ENCODE measurements around the gene LDLRAP1. TPM values are rescaled to one million over a fixed set of nuclear protein-coding genes. Genes with fewer than 3 reads are reported as not detected.

The LDLRAP1 gene
- total and polyA plus RNA-seq, 2 donors (not counting 1 experiment from before 2014, with no cell fraction given): 7.3 to 21.0 TPM

DNA sequence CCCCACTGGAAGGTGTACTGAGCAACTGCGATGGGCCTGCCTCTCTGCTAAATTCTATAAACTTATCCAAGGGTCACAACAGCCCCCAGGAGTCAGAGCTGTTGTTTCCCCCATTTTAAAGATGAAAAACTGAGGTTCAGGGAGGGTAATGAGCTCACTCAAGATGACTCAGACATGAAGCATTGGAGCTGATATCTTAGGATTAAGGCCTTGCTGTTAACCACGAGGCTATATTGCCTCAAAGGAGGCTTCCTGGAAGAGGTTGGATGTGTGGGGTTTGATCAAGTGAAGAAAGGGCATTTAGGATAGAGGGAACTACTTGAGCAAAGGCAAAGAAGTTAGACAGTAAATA, 6.7 kb downstream of the LDLRAP1 start:
- Histone ChIP-seq H3K4me2 (ENCODE audit: extremely low read depth, insufficient read depth, low read length) (no peak overlapping the region), H3K79me2 (ENCODE audit: control insufficient read depth, insufficient read depth, low read length) (no peaks in the 10 kb centered on the region), H3K4me3 (replicated peaks in 1 of 4; ENCODE audit: control extremely low read depth in 1 of 4, insufficient read depth in 1 of 4, low read depth in 3 of 4, low read length in 4 of 4) (no peak overlapping the region), H3K9me3 (ENCODE audit: control insufficient read depth, insufficient read depth, low read depth, low read length) (no peaks in the 10 kb centered on the region), H3K4me1 (ENCODE audit: control insufficient read depth, extremely low read depth, insufficient read depth, low read length) (peaks cover 17% of the 10 kb centered on the region), H4K20me1 (ENCODE audit: control insufficient read depth, extremely low read depth, insufficient read depth, low read length) (no peaks in the 10 kb centered on the region), H3K27me3 (ENCODE audit: control insufficient read depth, insufficient read depth, low read length) (no peaks in the 10 kb centered on the region), H3K36me3 (ENCODE audit: control insufficient read depth, insufficient read depth, low read length) (no peaks in the 10 kb centered on the region), H3K9ac (ENCODE audit: insufficient read depth, low read length) (no peak overlapping the region), H2AFZ (ENCODE audit: low read length) (no peak overlapping the region), H3K27ac (ENCODE audit: insufficient read depth, low read length) (no peak overlapping the region)
- peak in 1 of 2 donors; percentile 58 for DNase-seq (ENCODE audit: low read depth in 2 of 2)
- TF ChIP-seq, protein P1, sequence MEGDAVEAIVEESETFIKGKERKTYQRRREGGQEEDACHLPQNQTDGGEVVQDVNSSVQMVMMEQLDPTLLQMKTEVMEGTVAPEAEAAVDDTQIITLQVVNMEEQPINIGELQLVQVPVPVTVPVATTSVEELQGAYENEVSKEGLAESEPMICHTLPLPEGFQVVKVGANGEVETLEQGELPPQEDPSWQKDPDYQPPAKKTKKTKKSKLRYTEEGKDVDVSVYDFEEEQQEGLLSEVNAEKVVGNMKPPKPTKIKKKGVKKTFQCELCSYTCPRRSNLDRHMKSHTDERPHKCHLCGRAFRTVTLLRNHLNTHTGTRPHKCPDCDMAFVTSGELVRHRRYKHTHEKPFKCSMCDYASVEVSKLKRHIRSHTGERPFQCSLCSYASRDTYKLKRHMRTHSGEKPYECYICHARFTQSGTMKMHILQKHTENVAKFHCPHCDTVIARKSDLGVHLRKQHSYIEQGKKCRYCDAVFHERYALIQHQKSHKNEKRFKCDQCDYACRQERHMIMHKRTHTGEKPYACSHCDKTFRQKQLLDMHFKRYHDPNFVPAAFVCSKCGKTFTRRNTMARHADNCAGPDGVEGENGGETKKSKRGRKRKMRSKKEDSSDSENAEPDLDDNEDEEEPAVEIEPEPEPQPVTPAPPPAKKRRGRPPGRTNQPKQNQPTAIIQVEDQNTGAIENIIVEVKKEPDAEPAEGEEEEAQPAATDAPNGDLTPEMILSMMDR (conservative IDR thresholded peaks at IDR 0.05 in 1 of 2, IDR thresholded peaks at IDR 0.05 in 1 of 2; ENCODE audit: low read depth in 1 of 2, low read length in 2 of 2): no peak
- TF ChIP-seq EZH2 (IDR thresholded peaks at IDR 0.05; ENCODE audit: low read length, missing control alignments): no peak

DNA sequence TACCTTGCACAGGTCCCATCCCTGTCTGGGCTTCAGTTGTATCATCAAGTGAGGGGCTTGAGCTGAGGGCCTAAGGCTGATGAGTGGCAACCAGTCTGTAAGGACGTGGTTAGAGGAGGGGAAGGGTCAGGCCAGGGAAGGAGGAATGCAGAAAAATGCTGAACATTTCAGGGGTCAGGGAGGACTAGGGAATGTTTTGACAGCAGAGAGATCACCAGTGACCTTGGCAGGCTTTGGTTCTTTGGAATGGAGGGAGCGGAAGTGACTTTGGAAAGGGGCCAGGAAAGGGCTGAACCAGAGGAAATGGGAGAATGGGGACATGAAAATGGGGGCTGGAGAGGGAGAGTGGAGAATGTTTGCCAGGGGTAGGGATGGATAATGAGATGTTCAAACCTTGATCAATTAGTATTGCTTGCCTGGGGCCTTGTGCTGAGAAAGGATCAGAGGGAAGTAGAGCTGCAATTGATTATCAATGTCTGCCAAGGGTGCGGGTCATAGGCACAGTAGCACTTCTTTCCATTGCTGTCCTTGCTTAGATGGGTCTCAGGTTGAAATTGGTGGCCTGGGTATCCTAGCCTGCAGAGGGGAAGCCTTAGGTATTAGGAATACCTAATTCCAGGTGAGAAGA, 7.4 kb downstream of the LDLRAP1 start:
- Histone ChIP-seq H2AFZ (ENCODE audit: low read length) (no peak overlapping the region), H3K4me2 (ENCODE audit: extremely low read depth, insufficient read depth, low read length) (no peak overlapping the region), H3K9ac (ENCODE audit: insufficient read depth, low read length) (no peak overlapping the region), H3K4me1 (ENCODE audit: control insufficient read depth, extremely low read depth, insufficient read depth, low read length) (peaks cover 17% of the 10 kb centered on the region), H3K27me3 (ENCODE audit: control insufficient read depth, insufficient read depth, low read length) (no peaks in the 10 kb centered on the region), H4K20me1 (ENCODE audit: control insufficient read depth, extremely low read depth, insufficient read depth, low read length) (no peaks in the 10 kb centered on the region), H3K4me3 (replicated peaks in 1 of 4; ENCODE audit: control extremely low read depth in 1 of 4, insufficient read depth in 1 of 4, low read depth in 3 of 4, low read length in 4 of 4) (no peak overlapping the region), H3K9me3 (ENCODE audit: control insufficient read depth, insufficient read depth, low read depth, low read length) (no peaks in the 10 kb centered on the region), H3K79me2 (ENCODE audit: control insufficient read depth, insufficient read depth, low read length) (no peaks in the 10 kb centered on the region), H3K27ac (ENCODE audit: insufficient read depth, low read length) (no peak overlapping the region), H3K36me3 (ENCODE audit: control insufficient read depth, insufficient read depth, low read length) (no peaks in the 10 kb centered on the region)
- DNase-seq (ENCODE audit: low read depth in 2 of 2): peak; percentile 25 to 42
- no peak for TF ChIP-seq EZH2 (IDR thresholded peaks at IDR 0.05; ENCODE audit: low read length, missing control alignments)

DNA sequence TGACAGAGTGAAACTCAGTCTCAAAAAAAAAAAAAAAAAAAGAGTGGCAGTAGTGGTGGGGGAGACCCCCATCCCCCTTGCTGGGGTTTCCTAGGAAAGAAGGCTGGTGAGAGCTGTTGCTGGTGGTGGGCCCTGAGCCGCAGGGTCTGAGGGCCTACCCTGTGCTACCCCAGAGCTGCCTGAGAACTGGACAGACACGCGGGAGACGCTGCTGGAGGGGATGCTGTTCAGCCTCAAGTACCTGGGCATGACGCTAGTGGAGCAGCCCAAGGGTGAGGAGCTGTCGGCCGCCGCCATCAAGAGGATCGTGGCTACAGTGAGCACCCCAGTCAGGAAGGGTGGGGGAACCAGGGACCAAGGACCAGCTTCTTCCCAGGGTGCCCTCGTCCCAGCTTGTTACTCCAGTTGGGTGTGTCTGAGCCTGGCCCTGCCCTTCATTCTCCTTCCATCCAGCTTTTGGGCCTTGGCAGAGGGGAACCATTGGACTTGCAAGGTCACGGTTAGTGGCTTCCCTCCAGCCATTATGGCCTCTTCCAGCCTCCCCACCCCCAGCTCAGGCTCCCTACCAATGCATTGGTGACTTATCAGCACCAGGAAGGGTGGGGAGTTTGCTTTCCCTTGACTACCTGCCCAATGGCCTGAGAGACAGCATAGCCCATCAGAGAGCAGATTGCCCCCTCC, 10.5 kb downstream of the LDLRAP1 start:
- H3K9ac ChIP-seq (ENCODE audit: insufficient read depth, low read length): no peak overlapping the region
- H3K4me3 ChIP-seq (replicated peaks in 1 of 4; ENCODE audit: control extremely low read depth in 1 of 4, insufficient read depth in 1 of 4, low read depth in 3 of 4, low read length in 4 of 4): no peak overlapping the region
- DNase-seq (ENCODE audit: low read depth in 2 of 2): no peak
- H3K27me3 ChIP-seq (ENCODE audit: control insufficient read depth, insufficient read depth, low read length): no peaks in the 10 kb centered on the region
- TF ChIP-seq, protein P1 (conservative IDR thresholded peaks at IDR 0.05 in 1 of 2, IDR thresholded peaks at IDR 0.05 in 1 of 2; ENCODE audit: low read depth in 1 of 2, low read length in 2 of 2): no peak
- no peak overlapping the region for H2AFZ ChIP-seq (ENCODE audit: low read length)
- H3K4me2 ChIP-seq (ENCODE audit: extremely low read depth, insufficient read depth, low read length): no peak overlapping the region
- no peak overlapping the region for H3K27ac ChIP-seq (ENCODE audit: insufficient read depth, low read length)
- H4K20me1 ChIP-seq (ENCODE audit: control insufficient read depth, extremely low read depth, insufficient read depth, low read length): no peaks in the 10 kb centered on the region
- peaks cover 23% of the 10 kb centered on the region for H3K4me1 ChIP-seq (ENCODE audit: control insufficient read depth, extremely low read depth, insufficient read depth, low read length)
- H3K36me3 ChIP-seq (ENCODE audit: control insufficient read depth, insufficient read depth, low read length): no peaks in the 10 kb centered on the region
- no peaks in the 10 kb centered on the region for H3K9me3 ChIP-seq (ENCODE audit: control insufficient read depth, insufficient read depth, low read depth, low read length)
- H3K79me2 ChIP-seq (ENCODE audit: control insufficient read depth, insufficient read depth, low read length): no peaks in the 10 kb centered on the region

All from fibroblast of lung (primary cell).